GM12878 (cell line): ENCODE measurements around the gene CHRNA9. TPM values are rescaled to one million over a fixed set of nuclear protein-coding genes. Genes with fewer than 3 reads are reported as not detected.

ENCODE experiments used
- ATAC-seq: fragments of 200-7000 bp; cut with Tn5 transposase; 3 replicates; pipeline ENCODE4 v1.9.1; 2020; ENCODE audit warnings: mild to moderate bottlenecking, moderate library complexity
- BruUV-seq: library from RNA; stranded (reverse); fragments of 400-500 nt; replicated peaks from 2 replicates; lab custom pipeline; 2021; lab: Mats Ljungman, UMichigan
- CTCF ChIA-PET: fragments of 300-600 bp; sonication (Branson Sonifier 250); formaldehyde crosslinking; extraction: SDS; loops from one replicate; lab custom pipeline; 2021; ENCODE audit warnings: inconsistent platforms; lab: Yijun Ruan, JAX
- POLR2A ChIA-PET: fragments of 350-600 bp; formaldehyde crosslinking; extraction: SDS; loops from one replicate; lab custom pipeline; 2021; ENCODE audit warnings: inconsistent platforms; lab: Charles Lee
- RAD21 ChIA-PET: fragments of 300-600 bp; sonication (Branson Sonifier 250); formaldehyde crosslinking; loops from one replicate; lab custom pipeline; 2023; ENCODE audit warnings: antibody characterized with exemption; ENCODE audit not compliant: unreplicated experiment; lab: Charles Lee
- SMC1A ChIA-PET: fragments of 300-600 bp; sonication (Branson Sonifier 250); formaldehyde crosslinking; loops from one replicate; lab custom pipeline; 2023; ENCODE audit not compliant: unreplicated experiment, uncharacterized antibody; lab: Charles Lee
- DNase-seq: peaks from one replicate; pipeline ENCODE4 v3.0.0-alpha.2; 2011; ENCODE audit warnings: low read depth, low spot score
- FAIRE-seq: peaks from 3 replicates; lab custom pipeline; 2011; peaks lifted over from hg19 to GRCh38; lab: Jason Lieb, UNC
- H2AFZ ChIP-seq: 2 replicates; pipeline ENCODE4 v1.6.0; 2011; ENCODE audit warnings: low read depth, low read length, control low read depth; ENCODE audit not compliant: control insufficient read depth
- H3K27ac ChIP-seq: 2 replicates; pipeline ENCODE4 v1.5.1; 2011; ENCODE audit warnings: control low read depth; ENCODE audit not compliant: control insufficient read depth, insufficient read depth
- H3K27me3 ChIP-seq, 2 experiments: replicated peaks in 1 of 2; 2 replicates each; pipeline versions ENCODE4 v1.6.0 to v1.6.1; 2011; ENCODE audit warnings: low read length in 1 of 2; ENCODE audit not compliant: control insufficient read depth in 2 of 2, insufficient read depth in 2 of 2
- H3K36me3 ChIP-seq, 2 experiments: 2 replicates each; pipeline ENCODE4 v1.5.1; 2011; ENCODE audit warnings: low read length in 1 of 2; ENCODE audit not compliant: control insufficient read depth in 2 of 2, insufficient read depth in 2 of 2
- H3K4me1 ChIP-seq: 2 replicates; pipeline ENCODE4 v1.6.1; 2011; ENCODE audit warnings: mild to moderate bottlenecking, low read length, moderate library complexity, mixed read lengths; ENCODE audit not compliant: control insufficient read depth, insufficient read depth
- H3K4me2 ChIP-seq: 2 replicates; pipeline ENCODE4 v1.6.0; 2011; ENCODE audit warnings: control low read depth; ENCODE audit not compliant: control insufficient read depth, insufficient read depth
- H3K4me3 ChIP-seq: fragments of 200-600 bp; sonication (generic); 2 replicates; pipeline ENCODE4 v1.5.1; 2016
- H3K79me2 ChIP-seq: 2 replicates; pipeline ENCODE4 v1.6.0; 2011; ENCODE audit warnings: low read length; ENCODE audit not compliant: control insufficient read depth, insufficient read depth
- H3K9ac ChIP-seq: 2 replicates; pipeline ENCODE4 v1.8.0; 2011; ENCODE audit warnings: low read length, control low read depth, mixed read lengths; ENCODE audit not compliant: control insufficient read depth, insufficient read depth
- H3K9me3 ChIP-seq: replicated peaks from 3 replicates; pipeline ENCODE4 v1.5.1; 2011; ENCODE audit warnings: mild to moderate bottlenecking, low read length; ENCODE audit not compliant: control insufficient read depth, insufficient read depth
- H4K20me1 ChIP-seq: 2 replicates; pipeline ENCODE4 v1.6.0; 2011; ENCODE audit not compliant: control insufficient read depth, insufficient read depth
- ATF7 ChIP-seq: fragments of 450-650 bp; IDR thresholded peaks from 2 replicates; pipeline ENCODE4 v1.6.1; 2016; ENCODE audit warnings: low read depth, mild to moderate bottlenecking
- BCL11A ChIP-seq: IDR thresholded peaks from 2 replicates; pipeline ENCODE4 v1.6.1; 2011; ENCODE audit warnings: low read depth, low read length
- CREM ChIP-seq: IDR thresholded peaks from 2 replicates; pipeline ENCODE4 v1.6.1; 2014; ENCODE audit warnings: antibody characterized with exemption, low read depth
- EED ChIP-seq: sonication (generic); IDR thresholded peaks from 2 replicates; pipeline ENCODE4 v1.6.1; 2016; ENCODE audit warnings: antibody characterized with exemption, low read depth
- HDAC2 ChIP-seq: fragments of 200-600 bp; sonication (generic); IDR thresholded peaks from 2 replicates; pipeline ENCODE4 v1.6.1; 2017
- IKZF1 ChIP-seq: fragments of 450-650 bp; conservative IDR thresholded peaks from 2 replicates; pipeline ENCODE4 v1.6.1; 2017; ENCODE audit warnings: antibody characterized with exemption, mild to moderate bottlenecking
- IKZF2 ChIP-seq, 2 experiments: fragments of 450-650 bp; IDR thresholded peaks; 2 replicates each; pipeline ENCODE4 v1.6.1; 2017; ENCODE audit warnings: mild to moderate bottlenecking in 2 of 2, moderate library complexity in 2 of 2
- MLLT1 ChIP-seq: fragments of 450-650 bp; IDR thresholded peaks from 2 replicates; pipeline ENCODE4 v1.6.1; 2016; ENCODE audit warnings: mild to moderate bottlenecking
- MTA2 ChIP-seq: fragments of 450-650 bp; IDR thresholded peaks from 2 replicates; pipeline ENCODE4 v1.6.1; 2016; ENCODE audit warnings: low read depth, mild to moderate bottlenecking, moderate library complexity
- NFIC ChIP-seq: IDR thresholded peaks from 2 replicates; pipeline ENCODE4 v1.6.1; 2012; ENCODE audit warnings: low read depth, mild to moderate bottlenecking, inconsistent platforms, low read length, moderate library complexity
- RAD21 ChIP-seq: IDR thresholded peaks from 2 replicates; pipeline ENCODE4 v1.6.1; 2011; ENCODE audit warnings: mild to moderate bottlenecking, low read depth, low read length, moderate library complexity; ENCODE audit not compliant: insufficient read depth
- RBBP5 ChIP-seq: fragments of 200-600 bp; sonication (generic); conservative IDR thresholded peaks from 2 replicates; pipeline ENCODE4 v1.6.1; 2016
- RELB ChIP-seq: fragments of 450-650 bp; IDR thresholded peaks from 2 replicates; pipeline ENCODE4 v1.6.1; 2017; ENCODE audit warnings: low read depth, mild to moderate bottlenecking, moderate library complexity
- RUNX3 ChIP-seq: IDR thresholded peaks from 2 replicates; pipeline ENCODE4 v1.6.1; 2012; ENCODE audit warnings: low read length, inconsistent platforms
- SMARCA5 ChIP-seq: fragments of 450-650 bp; IDR thresholded peaks from 2 replicates; pipeline ENCODE4 v1.6.1; 2017; ENCODE audit warnings: mild to moderate bottlenecking
- SUPT20H ChIP-seq: IDR thresholded peaks from 2 replicates; pipeline ENCODE4 v1.6.1; 2011; ENCODE audit warnings: low read depth, mild to moderate bottlenecking, low read length, moderate library complexity, borderline replicate concordance; ENCODE audit not compliant: control insufficient read depth
- WGBS: methylation state at CpG from one replicate; pipeline ENCODE4 v1.1.6; 2016; ENCODE audit warnings: low lambda C conversion rate; ENCODE audit not compliant: insufficient replicate concordance, insufficient coverage; ENCODE audit errors: missing lambda C conversion rate; 5-methylcytosine and 5-hydroxymethylcytosine counted together
- in situ Hi-C: fragments of 300-500 bp; cut with MboI; formaldehyde crosslinking; loops from 9 replicates; pipeline ENCODE4 v1.14.3; 2018; ENCODE audit warnings: mixed read lengths
- intact Hi-C: fragments of 100-400 bp; cut with micrococcal nuclease; formaldehyde crosslinking; loops from one replicate; pipeline ENCODE4 v1.14.2; 2022; ENCODE audit not compliant: unreplicated experiment
- polyA plus RNA-seq, 11 experiments: library from polyadenylated mRNA; depleted of rRNA in 4 of 11; unstranded in 6 of 11; stranded (reverse) in 5 of 11; fragments of >200 nt; fragmentation: Nextera tagmentation in 4 of 11; fragmentation: Illumina TruSeq in 1 of 11; extraction: Ambion mirVana in 4 of 11; extraction: Trizol in 1 of 11; gene quantifications; 1 replicate in 1 of 11; 2 replicates in 10 of 11; pipeline versions ENCODE4 v1.2.1 to v1.2.3, GENCODE V29; 2011 to 2016; ENCODE audit warnings: inconsistent platforms in 2 of 11, missing spikeins in 2 of 11, low read depth in 1 of 11
- total RNA-seq, 4 experiments: library from RNA; depleted of rRNA in 3 of 4; stranded (reverse); fragments of >200 nt in 3 of 4; fragmentation: Illumina TruSeq in 1 of 4; extraction: Trizol in 1 of 4; gene quantifications; 2 replicates each; pipeline versions ENCODE4 v1.2.1 to v1.2.3, GENCODE V29; 2013 to 2021
- TF ChIP-seq, protein P1 (sequence below): IDR thresholded peaks from 2 replicates; pipeline ENCODE4 v1.6.1; 2012; ENCODE audit warnings: low read length, inconsistent platforms

Gene CHRNA9
- total and polyA plus RNA-seq, 10 of the 15 experiments (the other 5 are each of a cell fraction or from before 2014, with no cell fraction given): 0.05 to 0.09 (median 0.08) TPM; not detected in 7

GRCh38 chr4:40289366-40290188 is 45.6 kb upstream of the CHRNA9 start:
- in situ Hi-C loops: no loop called here
- H3K79me2 ChIP-seq: no peaks in the 10 kb centered on the region
- peak; percentile 90 for ATAC-seq
- no peaks in the 10 kb centered on the region for H3K36me3 ChIP-seq
- TF ChIP-seq SUPT20H (no peak), HDAC2 (no peak), RBBP5 (no peak), NFIC (peak; percentile 65; the same call in 1 of the 2 replicates), BCL11A (0 out of 2 replicates have a peak, but pooled peaks have one; percentile 43), RELB (0 out of 2 replicates have a peak, but pooled peaks have one; percentile 23), IKZF2 (IDR thresholded peaks at IDR 0.05) (peak; percentile 74), IKZF1 (peak; percentile 60), MLLT1 (0 out of 2 replicates have a peak, but pooled peaks have one; percentile 44), ATF7 (0 out of 2 replicates have a peak, but pooled peaks have one; percentile 20), MTA2 (peak; percentile 72; the same call in 1 of the 2 replicates), EED (peak; percentile 80), RAD21 (0 out of 2 replicates have a peak, but pooled peaks have one; percentile 3), RUNX3 (peak; percentile 92), SMARCA5 (no peak), CREM (0 out of 2 replicates have a peak, but pooled peaks have one; percentile 16)
- TF ChIP-seq, protein P1, sequence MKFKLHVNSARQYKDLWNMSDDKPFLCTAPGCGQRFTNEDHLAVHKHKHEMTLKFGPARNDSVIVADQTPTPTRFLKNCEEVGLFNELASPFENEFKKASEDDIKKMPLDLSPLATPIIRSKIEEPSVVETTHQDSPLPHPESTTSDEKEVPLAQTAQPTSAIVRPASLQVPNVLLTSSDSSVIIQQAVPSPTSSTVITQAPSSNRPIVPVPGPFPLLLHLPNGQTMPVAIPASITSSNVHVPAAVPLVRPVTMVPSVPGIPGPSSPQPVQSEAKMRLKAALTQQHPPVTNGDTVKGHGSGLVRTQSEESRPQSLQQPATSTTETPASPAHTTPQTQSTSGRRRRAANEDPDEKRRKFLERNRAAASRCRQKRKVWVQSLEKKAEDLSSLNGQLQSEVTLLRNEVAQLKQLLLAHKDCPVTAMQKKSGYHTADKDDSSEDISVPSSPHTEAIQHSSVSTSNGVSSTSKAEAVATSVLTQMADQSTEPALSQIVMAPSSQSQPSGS: peak; percentile 34; the same call in 1 of the 2 replicates
- TF ChIP-seq, all 136 proteins: peak for 13
- RAD21 ChIA-PET: interaction anchor here (0.9 to 1.4 kb wide), 7 partner anchors 18 to 99 kb away, joined by 3 to 8 read pairs (median 4); no protein-coding TSS in a partner anchor
- 6% methylated on average over 7 of the region's 7 CpGs for WGBS
- Histone ChIP-seq H2AFZ (peak overlapping the region; percentile 58), H3K4me3 (no peak overlapping the region), H3K9me3 (no peaks in the 10 kb centered on the region; the same call in 2 of the 3 replicates), H3K27ac (no peak overlapping the region; the same call in 1 of the 2 replicates), H4K20me1 (no peaks in the 10 kb centered on the region), H3K27me3 (no peaks in the 10 kb centered on the region), H3K4me1 (peaks cover 12% of the 10 kb centered on the region), H3K9ac (no peak overlapping the region), H3K4me2 (peak overlapping the region; percentile 89)
- CTCF ChIA-PET: interaction anchor here (0.6 to 1.8 kb wide), 7 partner anchors 13 to 68 kb away, joined by 3 to 6 read pairs (median 4); no protein-coding TSS in a partner anchor
- SMC1A ChIA-PET: interaction anchor here (0.9 to 3.0 kb wide), 11 partner anchors 9 to 127 kb away, joined by 3 to 15 read pairs (median 4); no protein-coding TSS in a partner anchor
- FAIRE-seq (peak; percentile 38), DNase-seq (no peak)
- BruUV-seq: no TSS peak
- POLR2A ChIA-PET: interaction anchor here (0.5 to 1.4 kb wide), 5 partner anchors 11 to 60 kb away, joined by 3 to 5 read pairs (median 3); no protein-coding TSS in a partner anchor
- intact Hi-C loops: no loop called here
